Panc1 (cell line): ENCODE data around the gene OR8B4. TPM values are rescaled to one million over a fixed set of nuclear protein-coding genes. Genes with fewer than 3 reads are reported as not detected.

Experiments used
- ATAC-seq: fragments of 200-7000 bp; cut with Tn5 transposase; 2 replicates; pipeline ENCODE4 v1.9.1; 2020; ENCODE audit warnings: mild to moderate bottlenecking, moderate library complexity
- BruUV-seq: library from RNA; stranded (reverse); fragments of 400-500 nt; replicated peaks from 2 replicates; lab custom pipeline; 2021; lab: Mats Ljungman, UMichigan
- CTCF ChIA-PET: fragments of 300-600 bp; sonication (Branson Sonifier 250); formaldehyde crosslinking; loops from one replicate; lab custom pipeline; 2022; ENCODE audit warnings: antibody characterized with exemption; lab: Charles Lee
- POLR2A ChIA-PET: fragments of 300-600 bp; sonication (Branson Sonifier 250); formaldehyde crosslinking; loops from one replicate; lab custom pipeline; 2022; ENCODE audit warnings: antibody characterized with exemption; lab: Charles Lee
- DNase-seq: peaks from one replicate; pipeline ENCODE4 v3.0.0-alpha.2; 2010; ENCODE audit warnings: low read depth, low spot score
- H3K27ac ChIP-seq: 2 replicates; pipeline ENCODE4 v1.5.1; 2011; ENCODE audit warnings: mild to moderate bottlenecking, low read length, inconsistent platforms
- H3K27me3 ChIP-seq: fragments of 200-500 bp; sonication (Bioruptor generic); 2 replicates; pipeline ENCODE4 v1.6.0; 2014; ENCODE audit warnings: low read length, inconsistent platforms; ENCODE audit not compliant: control insufficient read depth, insufficient read depth
- H3K36me3 ChIP-seq: fragments of 200-500 bp; sonication (Bioruptor generic); 2 replicates; pipeline ENCODE4 v1.5.1; 2014; ENCODE audit warnings: inconsistent platforms, mild to moderate bottlenecking, low read length, moderate library complexity; ENCODE audit not compliant: control insufficient read depth, insufficient read depth
- H3K4me1 ChIP-seq: 2 replicates; pipeline ENCODE4 v1.5.1; 2011; ENCODE audit warnings: inconsistent platforms, mild to moderate bottlenecking, low read length, moderate library complexity; ENCODE audit not compliant: control insufficient read depth, insufficient read depth
- H3K4me3 ChIP-seq, 2 experiments: 2 replicates each; pipeline ENCODE4 v1.5.1; 2011 to 2012; ENCODE audit warnings: low read depth in 2 of 2, low read length in 2 of 2, mild to moderate bottlenecking in 2 of 2, inconsistent platforms in 1 of 2, moderate library complexity in 1 of 2
- H3K9me3 ChIP-seq: fragments of 200-500 bp; sonication (Bioruptor generic); 2 replicates; pipeline ENCODE4 v1.5.1; 2014; ENCODE audit warnings: low read depth, mild to moderate bottlenecking, inconsistent platforms, low read length, moderate library complexity; ENCODE audit not compliant: control insufficient read depth, insufficient read depth
- CTCF ChIP-seq: fragments of 450-650 bp; IDR thresholded peaks from 2 replicates; pipeline ENCODE4 v1.5.1; 2017; ENCODE audit warnings: mild to moderate bottlenecking
- POLR2AphosphoS5 ChIP-seq: IDR thresholded peaks from 2 replicates; pipeline ENCODE4 v1.6.1; 2012; ENCODE audit warnings: mild to moderate bottlenecking, low read depth, low read length, moderate library complexity
- REST ChIP-seq, 2 experiments: IDR thresholded peaks; 2 replicates each; pipeline ENCODE4 v1.6.1; 2011 to 2012; ENCODE audit warnings: low read depth in 2 of 2, control low read depth in 1 of 2, low read length in 1 of 2, mild to moderate bottlenecking in 1 of 2, moderate library complexity in 1 of 2; ENCODE audit not compliant: insufficient read depth in 1 of 2
- SIN3A ChIP-seq: IDR thresholded peaks from 2 replicates; pipeline ENCODE4 v1.6.1; 2012; ENCODE audit warnings: low read depth, mild to moderate bottlenecking, low read length, moderate library complexity, borderline replicate concordance; ENCODE audit not compliant: insufficient read depth
- TCF7L2 ChIP-seq: IDR thresholded peaks from 2 replicates; pipeline ENCODE4 v1.6.1; 2011; ENCODE audit warnings: mild to moderate bottlenecking, low read depth, low read length, inconsistent platforms
- in situ Hi-C: cut with HindIII; loops from 2 replicates; pipeline ENCODE4 v1.10.0; 2016; ENCODE audit warnings: low sequenced_read_pairs, low pct_unique_long_range_greater_than_20kb
- intact Hi-C: fragments of 100-400 bp; cut with micrococcal nuclease; formaldehyde crosslinking; loops from one replicate; pipeline ENCODE4 v1.10.0; 2022; ENCODE audit not compliant: unreplicated experiment
- total RNA-seq: library from RNA; stranded (reverse); gene quantifications from one replicate; pipeline ENCODE4 v1.2.1, GENCODE V29; 2021; ENCODE audit not compliant: unreplicated experiment

The OR8B4 gene
- total RNA-seq, 1 experiment from 2014 or later, result not detected

- Histone ChIP-seq H3K27me3 (peaks cover 5% of the 10 kb centered on the region; the same call in 1 of the 2 replicates), H3K4me1 (no peaks in the 10 kb centered on the region), H3K36me3 (no peaks in the 10 kb centered on the region), H3K4me3 (no peak overlapping the region), H3K9me3 (no peaks in the 10 kb centered on the region), H3K27ac (no peak overlapping the region)
- in situ Hi-C loops, result no loop called here
- ChIA-PET POLR2A (interaction anchor here (0.7 kb wide), 1 partner anchor 1895 kb away, joined by 3 read pairs; no protein-coding TSS in a partner anchor), CTCF (no interaction called here)
- BruUV-seq, result no TSS peak
- intact Hi-C loops, result no loop called here
- no peak for TF ChIP-seq REST (IDR thresholded peaks at IDR 0.05; ENCODE audit: insufficient read depth in 1 of 2, low read depth in 2 of 2, low read length in 1 of 2)
- TF ChIP-seq POLR2AphosphoS5, result no peak
- no peak for TF ChIP-seq CTCF
- TF ChIP-seq TCF7L2, result no peak
- TF ChIP-seq SIN3A, result no peak
- ATAC-seq (no peak), DNase-seq (no peak)
Measured at GRCh38 chr11:124473476-124473875, 48.8 kb upstream of the OR8B4 start.

GRCh38 chr11:124470561-124471227, 46.0 kb upstream of the OR8B4 start:
- CTCF ChIA-PET, result no interaction called here
- no peak for ATAC-seq

More at GRCh38 chr11:124470561-124471227, 46.0 kb upstream of the OR8B4 start:
- no peak for DNase-seq
- Histone ChIP-seq H3K27me3 (0 out of 2 replicates have a peak, but pooled peaks cover 2% of the 10 kb centered on the region), H3K36me3 (no peaks in the 10 kb centered on the region), H3K4me3 (no peak overlapping the region), H3K4me1 (no peaks in the 10 kb centered on the region), H3K9me3 (no peaks in the 10 kb centered on the region), H3K27ac (no peak overlapping the region)
- POLR2A ChIA-PET, result interaction anchor here (0.6 kb wide), 1 partner anchor 345 kb away, joined by 7 read pairs; no protein-coding TSS in a partner anchor
- in situ Hi-C loops (no loop called here), intact Hi-C loops (no loop called here)
- TF ChIP-seq POLR2AphosphoS5 (no peak), CTCF (no peak), REST (IDR thresholded peaks at IDR 0.05; ENCODE audit: insufficient read depth in 1 of 2, low read depth in 2 of 2, low read length in 1 of 2) (no peak), SIN3A (no peak), TCF7L2 (no peak)
- no TSS peak for BruUV-seq
